CD4-positive, alpha-beta T cell treated with Interleukin-6 for 4 hours (primary cell): ENCODE data around the gene KLF6.
A peak's percentile ranks its signal among the peaks of the same experiment; 100 is the strongest.

Experiments
- DNase-seq: peaks from one replicate; pipeline ENCODE4 v3.0.0-alpha.2; 2020; ENCODE audit warnings: mixed read lengths

Gene KLF6

DNA sequence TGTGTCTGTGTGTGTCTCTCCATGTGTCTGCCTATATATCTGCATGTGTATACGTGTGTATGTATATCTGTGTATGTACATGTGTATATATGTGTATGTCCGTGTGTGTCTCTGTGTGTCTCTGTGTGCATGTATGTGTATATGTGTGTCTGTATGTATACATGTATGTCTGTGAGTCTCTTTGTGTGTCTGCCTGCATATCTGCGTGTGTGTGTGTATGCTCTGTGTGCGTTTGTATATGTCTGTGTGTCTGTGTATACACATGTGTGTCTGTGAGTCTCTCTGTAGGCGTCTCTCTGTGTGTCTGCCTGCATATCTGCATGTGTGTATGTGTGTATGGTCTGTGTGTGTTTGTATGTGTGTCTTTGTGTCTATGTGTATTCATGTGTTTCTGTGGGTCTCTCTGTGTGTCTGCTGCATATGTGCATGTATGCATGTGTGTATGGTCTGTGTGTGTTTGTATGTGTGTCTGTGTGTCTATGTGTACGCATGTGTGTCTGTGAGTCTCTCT is 23.7 kb upstream of the KLF6 start:
- DNase-seq, result no peak

DNA sequence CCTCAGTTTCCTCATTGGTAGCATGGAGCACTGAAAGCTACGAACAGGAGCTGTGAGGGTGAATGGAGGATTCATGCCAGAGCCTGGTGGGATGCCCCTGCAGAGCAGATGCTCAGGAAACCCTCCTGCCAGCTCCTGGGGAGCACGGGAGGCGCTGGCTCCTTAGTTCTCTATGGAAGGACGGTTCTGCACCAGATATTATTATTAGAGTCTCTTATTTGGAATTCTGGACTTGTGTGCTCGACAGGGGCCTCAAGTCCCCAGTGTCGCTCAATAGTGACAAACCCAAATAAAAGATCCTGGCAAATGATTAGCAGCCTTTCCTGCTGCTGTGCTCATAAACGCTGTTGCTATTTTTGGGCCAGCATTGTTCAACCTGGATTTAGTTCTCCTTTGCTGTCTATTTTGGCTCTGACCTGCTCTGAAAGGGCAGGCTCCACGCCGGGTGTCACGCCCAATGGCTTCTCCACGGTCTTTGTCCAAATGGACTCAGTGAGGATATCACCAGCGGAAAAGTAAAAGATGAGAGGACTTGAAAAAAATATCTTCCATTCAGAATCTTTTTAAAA is 23.0 kb upstream of the KLF6 start:
- no peak for DNase-seq

DNA sequence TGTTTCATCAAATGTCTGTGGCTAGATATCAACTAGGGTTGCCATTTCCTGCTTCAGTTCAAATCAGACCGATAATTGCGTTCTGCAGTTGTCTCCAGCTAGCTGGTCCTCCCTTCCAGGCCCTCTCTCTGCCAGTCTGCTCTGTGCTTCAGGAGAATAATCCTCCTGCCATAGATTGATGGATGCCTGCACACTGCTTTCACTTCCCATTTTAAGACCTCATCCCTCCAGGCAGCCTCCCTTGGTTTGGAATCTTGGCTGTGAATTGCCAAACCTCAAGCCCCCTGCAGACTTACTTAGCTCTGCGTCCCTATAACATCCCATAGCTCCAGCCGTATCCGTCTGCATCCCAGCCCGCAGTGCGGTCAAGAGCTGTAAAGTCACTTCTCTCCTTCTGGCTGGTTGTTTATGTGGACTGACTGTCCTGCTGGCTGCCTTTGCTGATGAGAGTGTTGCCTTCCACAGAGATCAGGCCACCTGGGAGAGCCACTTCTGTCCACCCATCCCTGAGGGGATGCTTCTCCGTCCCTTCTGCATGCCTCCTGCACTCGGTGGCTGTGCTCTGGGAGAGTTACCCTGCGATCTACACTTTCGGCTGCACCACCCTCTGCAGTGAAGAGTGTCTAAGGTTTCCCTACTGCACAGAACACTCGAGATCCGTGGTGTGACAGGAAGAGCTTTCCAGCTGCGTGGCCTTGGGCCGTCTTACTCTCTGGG is 22.4 kb upstream of the KLF6 start:
- DNase-seq, result peak; percentile 35

DNA sequence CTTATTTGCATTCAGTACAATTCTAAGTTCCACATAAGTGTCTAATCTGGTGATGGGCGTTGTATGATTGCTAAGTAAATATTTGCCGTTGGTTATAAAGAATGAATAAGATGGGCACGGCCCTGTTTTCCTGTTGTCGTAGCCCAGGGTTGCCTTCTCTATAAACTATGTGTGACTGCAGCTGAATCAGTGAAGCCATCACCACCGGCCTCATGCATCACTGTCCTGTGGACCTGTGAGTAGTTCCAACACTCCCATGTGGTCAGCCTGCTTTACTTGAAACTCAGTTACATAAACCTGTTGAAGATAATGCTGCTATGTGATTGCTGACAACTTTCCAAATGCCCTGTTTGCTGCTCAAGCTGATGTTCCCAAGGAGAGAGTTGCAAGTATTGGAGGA is 21.6 kb upstream of the KLF6 start:
- DNase-seq, result peak; percentile 65

DNA sequence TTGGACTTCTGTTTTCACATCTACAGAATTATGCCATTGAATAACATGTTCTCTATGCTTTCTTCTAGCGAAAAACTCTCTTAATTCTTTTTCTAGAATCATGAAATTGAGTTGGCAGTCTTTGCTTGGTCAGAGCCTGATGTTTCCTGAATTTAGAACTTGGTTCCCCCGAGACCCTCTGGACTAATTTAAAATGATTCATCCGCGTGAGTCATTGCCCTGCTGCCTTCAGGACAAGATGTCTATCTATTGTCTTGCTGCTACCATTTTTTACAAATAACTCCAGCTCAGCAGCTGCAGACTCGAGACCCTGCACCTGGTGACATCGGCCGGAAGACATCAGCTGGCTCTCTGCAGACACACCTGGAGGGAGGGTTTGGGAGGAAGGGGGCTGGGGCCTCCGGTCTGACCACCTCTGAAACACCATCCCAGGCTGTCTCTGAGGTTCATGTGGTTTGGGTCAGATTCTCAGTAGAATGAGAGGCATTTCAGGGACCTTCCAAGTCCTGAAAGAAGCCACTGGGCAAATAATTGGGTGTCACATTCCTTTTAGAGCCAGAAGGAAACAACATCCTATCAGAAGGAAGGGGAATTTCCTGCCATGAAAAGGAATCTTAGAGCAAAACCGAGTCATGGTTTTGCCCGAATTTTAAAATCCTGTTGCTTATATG is 20.9 kb upstream of the KLF6 start:
- DNase-seq, result peak; percentile 77

DNA sequence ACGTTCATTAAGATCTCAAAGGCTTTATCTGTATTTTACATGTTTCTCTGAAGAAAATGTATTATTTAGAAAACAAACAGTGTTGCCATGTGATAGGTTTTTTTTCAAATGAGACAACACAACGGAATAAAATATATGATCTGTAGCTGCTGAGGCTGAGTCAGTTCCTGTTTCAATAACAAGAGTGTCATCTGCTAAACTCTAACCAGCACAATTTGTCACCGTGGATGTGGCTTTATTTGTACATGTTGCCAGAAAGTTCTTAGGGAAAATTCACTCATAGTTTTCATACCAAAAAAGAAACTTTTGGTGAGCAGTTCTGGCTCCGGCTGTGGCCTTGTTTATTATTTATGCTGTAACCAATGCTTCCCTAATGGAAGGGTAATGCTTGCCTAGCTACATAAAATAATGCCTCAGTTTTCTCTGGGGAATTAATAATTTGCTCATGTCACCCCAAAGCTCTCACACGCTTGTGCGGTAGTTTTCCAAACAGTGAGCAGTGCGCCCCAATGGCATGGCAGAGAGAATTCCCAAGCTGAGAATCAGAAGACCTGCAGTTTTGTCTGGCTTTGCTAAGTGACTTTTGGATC is 20.3 kb upstream of the KLF6 start:
- peak; percentile 71 for DNase-seq

DNA sequence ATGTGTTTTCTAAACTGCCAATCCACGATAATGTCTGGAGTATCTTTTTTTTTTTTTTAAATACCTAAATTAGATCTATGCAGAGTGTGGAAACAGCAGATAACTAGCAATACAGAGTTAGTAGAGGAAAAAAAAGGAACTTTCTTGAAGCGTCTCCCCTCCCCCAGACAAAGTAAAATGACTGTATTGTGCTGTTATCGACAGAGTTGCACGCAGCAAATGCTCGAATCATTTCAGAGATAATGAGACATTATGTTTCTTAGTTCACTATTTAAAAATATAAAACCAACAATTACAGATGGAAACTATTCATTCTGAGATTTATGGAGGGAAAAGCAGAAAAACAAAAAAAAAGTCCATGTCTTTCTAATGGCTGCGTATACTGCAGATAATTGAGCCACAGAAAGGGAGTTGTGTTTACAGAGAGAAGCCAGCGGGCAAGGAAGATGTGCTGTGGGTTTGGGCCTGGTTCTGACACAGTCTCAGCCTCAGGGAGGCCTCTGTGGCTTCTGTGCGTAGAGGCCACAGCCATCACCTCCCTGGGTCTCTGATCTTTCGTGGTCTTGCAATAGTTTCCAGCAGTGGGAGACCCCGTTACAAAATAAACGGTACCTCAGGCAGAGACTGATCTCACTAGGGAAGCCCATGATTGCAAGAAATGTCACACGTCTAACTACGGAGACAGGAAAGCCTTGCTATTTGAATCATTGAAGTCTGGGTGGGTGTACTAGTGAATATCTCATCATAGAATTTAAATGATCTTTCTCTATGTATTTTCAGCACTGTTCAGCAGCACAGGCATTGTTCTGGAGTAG is 19.1 kb upstream of the KLF6 start:
- peak; percentile 65 for DNase-seq

DNA sequence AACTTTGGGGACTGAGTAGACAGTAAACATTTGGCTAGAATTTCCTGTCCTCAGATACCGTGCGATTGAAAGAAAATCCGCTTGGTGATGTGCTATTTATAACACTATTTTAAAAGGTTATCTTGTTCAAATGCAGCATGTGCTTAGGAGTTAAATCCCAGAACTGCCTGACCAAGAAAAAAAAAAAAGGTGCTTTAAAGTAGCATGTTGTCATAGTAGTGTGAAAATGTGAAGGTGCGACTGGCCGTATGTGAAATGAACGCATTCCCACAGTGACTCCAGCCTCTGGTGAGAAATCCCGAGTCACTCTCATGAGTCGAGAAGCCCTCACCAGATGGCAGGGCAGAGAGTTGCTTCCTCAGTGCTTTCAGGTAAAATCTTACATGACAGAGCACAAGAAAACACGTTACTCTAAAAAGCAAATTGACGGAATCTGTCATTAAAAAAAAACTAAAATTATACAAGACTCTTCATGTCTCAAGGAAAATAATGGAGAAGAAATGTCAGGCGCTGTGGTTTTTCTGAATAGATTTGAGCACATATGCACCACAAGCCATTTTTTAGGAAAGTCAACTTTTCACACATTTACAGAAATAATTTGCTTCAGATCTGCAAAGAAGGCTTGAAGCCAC is 18.4 kb upstream of the KLF6 start:
- peak; percentile 33 for DNase-seq

DNA sequence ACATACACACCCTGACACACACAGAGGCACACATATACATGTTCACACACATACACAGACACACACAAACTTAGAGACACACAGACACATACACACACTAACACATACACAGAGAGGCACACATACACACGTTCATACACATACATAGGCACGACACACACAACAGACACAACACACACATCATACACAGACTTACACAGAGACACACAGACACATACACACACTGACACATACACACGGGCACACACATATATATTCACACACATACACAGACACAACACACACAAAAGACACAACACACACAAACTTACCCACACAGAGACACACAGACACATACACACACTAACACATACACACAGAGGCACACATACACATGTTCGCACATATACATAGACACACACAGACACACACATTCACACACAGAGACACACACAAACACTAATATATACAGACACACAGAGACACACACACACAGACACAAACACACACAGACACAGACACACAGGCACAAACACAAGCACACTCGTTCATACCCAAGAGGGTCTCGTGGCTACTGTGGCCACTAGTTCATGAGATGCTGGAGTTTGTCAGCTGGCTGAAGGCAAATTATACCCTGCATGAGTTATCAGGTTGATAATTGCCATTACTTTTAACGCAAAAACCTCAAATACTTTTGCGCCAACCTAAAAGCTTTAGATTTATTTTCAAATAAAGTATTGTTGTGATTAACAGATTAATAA is 17.7 kb upstream of the KLF6 start:
- no peak for DNase-seq

DNA sequence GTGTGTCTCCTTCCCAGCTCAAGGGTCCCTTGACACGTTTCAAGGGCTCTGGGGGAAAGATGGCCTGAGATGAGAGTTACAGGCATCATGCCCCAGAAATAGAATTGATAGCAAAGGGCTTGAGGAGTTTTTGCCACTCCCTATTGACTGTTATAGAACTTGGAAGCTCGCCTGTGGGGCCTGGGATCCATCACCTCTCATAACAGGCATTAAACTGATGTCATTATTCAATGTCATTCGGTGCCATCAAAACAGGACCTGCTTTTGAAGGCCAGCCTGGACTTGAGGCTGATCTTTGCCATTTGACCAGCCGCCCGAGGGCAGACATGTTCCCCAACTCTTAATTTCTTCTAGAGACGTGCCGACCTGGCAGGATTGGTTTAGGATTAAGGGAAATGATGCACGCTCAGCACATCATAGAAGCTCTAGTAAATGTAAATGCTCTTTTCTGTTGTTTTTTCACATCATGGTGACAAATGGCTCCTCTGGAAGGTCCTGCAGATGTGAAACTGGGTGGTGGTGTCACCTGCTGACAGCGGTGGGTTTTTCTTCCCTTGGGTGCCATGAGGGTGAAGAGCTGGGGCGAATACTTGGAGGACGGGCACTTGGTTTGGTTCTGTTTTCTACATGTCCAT is 16.7 kb upstream of the KLF6 start:
- no peak for DNase-seq

DNA sequence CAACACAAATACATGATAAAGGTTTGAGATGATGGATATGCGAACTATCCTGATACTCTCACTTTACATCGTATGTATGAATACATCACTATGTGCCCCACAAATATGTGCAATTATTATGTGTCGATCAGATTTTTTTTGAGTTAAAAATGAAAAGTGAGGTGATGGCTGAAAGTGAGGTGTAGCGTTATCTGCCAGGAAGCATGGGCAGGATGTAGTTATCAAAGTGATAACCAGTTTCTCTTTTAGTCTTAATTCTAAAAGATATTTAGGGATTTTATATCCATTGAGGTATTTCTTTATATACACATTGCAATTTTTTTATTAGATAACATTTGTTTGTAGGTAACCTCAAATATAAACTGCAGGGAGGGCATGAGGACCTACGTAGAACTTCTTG is 15.6 kb upstream of the KLF6 start:
- no peak for DNase-seq

DNA sequence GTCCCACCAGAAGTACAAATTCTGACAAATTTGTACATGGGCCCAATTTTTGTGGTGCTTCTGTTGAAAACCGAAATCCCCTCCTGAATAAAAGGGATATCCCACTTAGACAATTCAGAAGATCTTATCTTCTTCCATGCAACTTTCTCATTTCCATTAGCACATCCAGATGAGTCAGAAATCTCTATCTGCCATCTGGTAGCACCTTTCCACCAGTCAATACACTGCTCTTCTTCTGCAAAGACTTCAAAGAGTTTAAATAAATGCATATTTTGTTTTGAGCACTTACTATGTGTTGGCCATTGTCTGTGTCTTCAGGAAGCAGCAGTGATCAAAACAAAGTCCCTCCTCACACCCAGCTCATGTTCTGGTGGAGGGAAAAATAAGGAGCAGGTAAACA is 12.7 kb upstream of the KLF6 start:
- DNase-seq, result no peak

DNA sequence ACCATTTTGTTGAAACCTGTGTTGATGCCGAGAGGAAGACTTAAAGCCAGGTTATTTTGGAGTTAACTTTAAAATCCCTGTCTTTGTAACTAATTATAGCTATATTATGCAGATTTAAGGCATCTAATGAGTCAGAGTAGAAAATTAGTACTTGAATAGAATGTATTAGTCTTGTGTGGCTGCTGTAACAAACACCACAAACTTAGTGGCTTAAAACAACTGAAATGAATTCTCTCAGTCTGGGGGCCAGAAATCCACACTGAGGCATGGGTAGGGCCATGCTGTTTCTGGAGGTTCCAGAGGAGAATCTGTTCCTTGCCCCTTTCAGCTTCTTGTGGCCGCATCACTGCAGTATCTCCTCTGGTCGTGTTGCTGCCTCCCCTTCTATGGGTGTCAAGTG is 8.5 kb upstream of the KLF6 start:
- DNase-seq, result no peak

DNA sequence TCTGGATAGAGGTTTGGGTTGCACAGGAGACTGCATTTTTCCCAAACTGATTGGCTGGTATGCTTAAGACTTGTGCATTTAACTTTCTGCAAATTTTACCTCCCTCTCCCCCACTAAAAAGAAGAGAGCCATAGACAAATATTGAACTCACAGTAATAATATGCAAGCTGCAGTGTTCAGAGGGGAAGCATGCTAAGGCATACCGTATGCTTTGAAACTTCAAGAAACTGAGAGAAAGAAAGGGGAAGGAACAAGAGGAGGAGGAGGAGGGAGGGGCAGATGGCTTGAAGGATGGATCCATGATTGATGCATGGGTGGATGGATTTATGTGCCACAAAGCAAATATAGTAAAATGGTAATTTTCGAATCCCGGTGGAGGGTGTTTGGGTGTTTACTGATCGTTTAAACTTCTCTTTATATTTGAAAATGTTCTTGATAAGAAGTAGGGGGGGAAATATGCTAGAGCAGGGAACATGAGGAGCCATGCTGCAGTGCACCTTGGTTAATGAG is 7.8 kb upstream of the KLF6 start:
- no peak for DNase-seq

DNA sequence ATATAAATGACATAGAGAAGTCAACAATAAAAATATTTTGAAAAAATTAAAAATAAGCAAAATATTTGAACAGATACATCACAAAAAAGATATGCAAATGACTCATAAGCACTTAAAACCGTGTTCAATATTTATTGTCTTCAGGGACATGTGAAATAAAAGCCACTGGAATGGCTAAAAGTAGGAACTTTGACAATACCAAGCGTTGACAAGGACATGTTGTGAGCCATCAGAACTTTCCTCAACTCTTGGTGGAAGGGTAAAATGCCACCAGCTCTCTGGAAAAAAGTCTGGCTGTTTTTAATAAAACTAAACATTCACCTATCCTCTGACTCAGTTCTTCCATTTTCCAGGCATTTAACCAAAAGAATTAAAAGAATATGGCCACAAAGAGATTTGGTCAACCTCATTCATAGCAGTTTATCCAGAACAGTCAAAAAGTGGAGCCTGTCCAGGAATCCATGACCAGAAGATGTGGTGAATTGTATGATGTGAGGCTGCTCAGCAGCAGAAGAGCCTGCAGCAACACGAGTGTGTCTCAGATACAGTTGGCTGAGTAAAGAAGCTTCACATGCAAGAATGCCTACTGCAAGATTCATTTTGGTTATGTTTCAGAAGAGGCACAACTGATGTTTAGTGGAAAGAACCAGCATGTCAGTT is 7.1 kb upstream of the KLF6 start:
- DNase-seq, result no peak

DNA sequence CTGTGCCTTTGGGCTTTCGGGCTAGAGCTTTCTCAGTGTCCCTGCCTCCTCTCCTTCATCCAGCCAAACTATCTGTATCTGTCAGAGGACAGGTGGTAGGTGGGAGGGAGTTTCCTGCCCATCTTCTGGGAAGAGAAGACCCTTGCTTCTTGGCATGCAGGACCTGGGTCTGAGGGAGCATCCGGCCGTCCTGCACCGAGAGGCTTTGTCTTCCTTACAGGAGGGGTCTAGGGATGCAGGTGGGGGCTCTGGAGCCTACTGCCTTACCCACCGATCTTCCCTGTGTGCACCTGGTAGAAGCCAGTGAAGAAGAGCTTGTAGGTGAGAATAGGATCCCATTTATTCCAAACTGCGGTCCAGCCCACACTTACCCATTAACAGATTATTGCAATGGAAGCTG is 5.8 kb upstream of the KLF6 start:
- DNase-seq, result no peak

DNA sequence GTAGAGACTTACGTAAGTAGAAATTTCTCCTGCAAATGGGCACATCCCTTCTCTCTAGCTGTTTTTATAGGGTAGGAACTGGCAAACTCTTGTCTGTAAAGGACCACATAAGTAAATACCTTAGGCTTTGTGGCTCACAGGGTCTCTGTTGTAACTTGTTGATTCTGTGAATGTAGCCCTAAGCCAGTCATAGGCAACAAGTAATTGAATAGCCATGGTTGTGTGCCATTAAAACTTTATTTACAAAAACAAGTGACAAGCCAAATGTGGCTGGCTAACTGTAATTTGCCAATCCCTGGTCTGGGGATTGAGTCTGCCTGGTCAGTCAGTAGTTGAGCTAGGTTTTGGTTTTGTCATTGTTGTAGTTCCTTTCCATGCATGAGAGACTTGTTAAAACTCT is 5.3 kb upstream of the KLF6 start:
- DNase-seq, result no peak

DNA sequence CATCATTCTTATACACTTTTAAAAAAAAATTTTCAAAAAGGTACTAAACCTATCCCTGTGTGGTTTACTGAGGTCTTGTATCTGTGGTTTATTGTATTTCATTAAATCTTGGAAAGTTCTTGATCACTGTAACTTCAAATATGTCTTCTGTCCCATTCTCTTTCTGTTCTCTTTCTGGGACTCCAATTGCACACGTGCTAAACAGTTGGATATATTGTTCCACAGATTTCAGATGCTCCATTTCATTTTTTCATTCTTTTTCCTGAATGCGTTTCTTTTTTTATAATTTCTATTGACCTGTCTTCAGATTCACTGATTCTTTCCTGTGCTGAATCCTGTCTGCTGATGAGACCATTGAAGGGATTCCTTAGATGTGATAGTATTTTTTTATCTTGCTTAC is 4.6 kb upstream of the KLF6 start:
- DNase-seq, result no peak

DNA sequence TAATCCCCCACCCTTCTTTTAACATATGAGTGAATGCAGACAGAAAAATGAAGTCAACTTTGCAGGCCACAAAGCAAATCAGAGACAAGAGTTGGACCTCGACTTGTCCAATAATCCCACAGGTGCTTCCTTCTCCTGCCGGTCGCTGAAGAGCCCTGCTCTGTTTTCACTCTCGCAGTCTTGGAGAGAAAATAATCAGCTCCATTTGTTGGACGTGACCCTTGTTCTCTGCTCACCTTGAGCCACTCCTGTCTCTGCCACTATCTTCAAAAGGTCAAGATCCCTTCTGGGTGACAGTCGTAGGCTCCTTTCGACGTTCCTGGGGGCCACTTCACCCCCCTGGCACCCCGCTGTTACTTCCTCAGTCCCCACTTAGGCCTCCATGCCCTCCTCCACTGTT is 2.8 kb upstream of the KLF6 start:
- no peak for DNase-seq

DNA sequence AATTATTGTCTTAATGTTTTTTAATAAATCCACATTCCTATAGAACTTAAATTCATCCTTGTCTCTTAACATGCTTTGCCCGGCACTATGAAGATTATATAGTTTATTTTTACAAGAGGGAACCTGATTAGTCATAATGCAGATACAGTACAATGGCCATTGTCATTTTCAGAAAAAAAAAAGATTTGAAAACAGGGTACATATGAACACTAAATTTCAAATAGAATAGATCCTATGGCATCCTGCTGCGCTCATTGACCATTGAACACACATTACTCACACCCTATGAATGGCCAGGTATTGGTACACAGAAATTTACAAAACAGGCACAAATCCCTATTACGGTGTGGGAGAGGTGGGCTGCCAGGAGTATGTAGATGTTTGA is 2.0 kb upstream of the KLF6 start:
- no peak for DNase-seq
